Mesodermal cell (in vitro differentiated cells): ENCODE data around the gene SLC7A9.

Source experiments
- H3K27ac ChIP-seq: 2 replicates; pipeline ENCODE4 v1.7.0; 2013; ENCODE audit warnings: mild to moderate bottlenecking, low read depth, low read length, moderate library complexity; ENCODE audit not compliant: severe bottlenecking
- H3K36me3 ChIP-seq: 2 replicates; pipeline ENCODE4 v1.7.1; 2013; ENCODE audit warnings: mild to moderate bottlenecking, low read length, moderate library complexity; ENCODE audit not compliant: control insufficient read depth, insufficient read depth
- H3K4me1 ChIP-seq: one replicate; pipeline ENCODE4 v1.7.1; 2013; ENCODE audit warnings: mild to moderate bottlenecking, low read length; ENCODE audit not compliant: insufficient read depth, control insufficient read depth, poor library complexity, severe bottlenecking
- H3K4me3 ChIP-seq: 2 replicates; pipeline ENCODE4 v1.7.0; 2013; ENCODE audit warnings: low read length, control low read depth, mild to moderate bottlenecking; ENCODE audit not compliant: insufficient read depth, poor library complexity, severe bottlenecking; ENCODE audit errors: extremely low read depth
- H3K9me3 ChIP-seq: 2 replicates; pipeline ENCODE4 v1.7.1; 2013; ENCODE audit warnings: mild to moderate bottlenecking, low read length, moderate library complexity; ENCODE audit not compliant: control insufficient read depth
- WGBS, 2 experiments: methylation state at CpG; one replicate each; pipeline ENCODE4 v1.1.5; 2013; ENCODE audit warnings: missing lambda C conversion rate in 2 of 2; ENCODE audit not compliant: insufficient coverage in 2 of 2; 5-methylcytosine and 5-hydroxymethylcytosine counted together

The SLC7A9 gene

DNA sequence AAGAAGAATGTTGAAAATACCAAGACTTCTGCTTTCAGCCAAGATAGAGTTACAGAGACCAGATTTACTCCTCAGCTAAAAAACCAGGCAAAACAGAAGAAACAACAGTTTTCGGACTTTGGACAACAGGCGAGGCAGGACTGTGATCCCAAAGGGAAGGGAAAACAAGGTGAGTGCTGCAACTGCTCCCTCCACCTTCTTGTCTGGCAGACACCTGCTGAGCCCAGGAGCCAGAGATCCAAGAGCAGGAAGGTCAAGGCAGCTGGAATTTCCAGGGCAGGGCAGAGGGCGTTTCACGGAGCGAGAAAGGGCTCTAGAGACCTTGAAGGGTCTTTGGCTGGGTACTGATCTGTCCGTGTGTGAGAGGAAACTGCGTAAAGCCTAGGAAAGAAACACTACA lies 32.9 kb upstream of the SLC7A9 start:
- Histone ChIP-seq H3K4me3 (no peak overlapping the region), H3K9me3 (no peaks in the 10 kb centered on the region)
- WGBS, 2 experiments: 71% methylated on average over 5 to 6 of the region's 7 CpGs

DNA sequence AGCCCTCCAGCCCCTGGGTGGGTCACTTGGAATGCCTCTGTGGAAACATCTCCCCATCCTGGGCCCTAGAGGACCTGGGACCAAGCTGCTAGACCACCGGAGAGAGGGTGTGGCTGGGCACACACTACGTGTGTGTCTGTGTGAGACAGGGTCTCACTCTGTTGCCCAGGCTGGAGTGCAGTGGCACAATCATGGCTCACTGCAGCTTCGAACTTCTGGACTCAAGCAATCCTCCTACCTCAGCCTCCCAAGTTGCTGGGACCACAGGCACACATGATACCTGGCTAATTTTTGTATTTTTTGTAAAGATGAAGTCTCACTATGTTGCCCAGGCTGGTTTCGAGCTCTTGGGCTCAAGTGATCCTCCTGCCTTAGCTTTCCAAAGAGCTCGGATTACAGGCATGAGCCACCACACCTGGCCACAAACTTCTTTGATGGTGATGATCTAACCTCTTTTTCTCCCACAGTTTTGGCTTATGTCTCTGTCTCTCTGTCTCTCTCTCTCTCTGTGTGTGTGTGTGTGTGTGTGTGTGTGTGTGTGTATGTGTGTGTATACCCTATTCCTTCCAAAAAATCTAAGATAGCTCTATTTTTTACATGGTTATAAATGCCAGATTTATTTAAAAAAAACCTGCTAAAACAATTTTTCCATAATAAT lies 32.1 kb upstream of the SLC7A9 start:
- WGBS, 2 experiments: 70 to 75% methylated on average over 4 of the region's 5 CpGs
- peaks cover 45% of the 10 kb centered on the region for H3K36me3 ChIP-seq
- no peaks in the 10 kb centered on the region for H3K9me3 ChIP-seq
- H3K4me1 ChIP-seq: no peaks in the 10 kb centered on the region
- H3K27ac ChIP-seq: no peak overlapping the region
- H3K4me3 ChIP-seq: no peak overlapping the region

More for the DNA sequence above, 32.9 kb upstream of the SLC7A9 start:
- peaks cover 50% of the 10 kb centered on the region for H3K36me3 ChIP-seq
- no peaks in the 10 kb centered on the region for H3K4me1 ChIP-seq
- no peak overlapping the region for H3K27ac ChIP-seq

DNA sequence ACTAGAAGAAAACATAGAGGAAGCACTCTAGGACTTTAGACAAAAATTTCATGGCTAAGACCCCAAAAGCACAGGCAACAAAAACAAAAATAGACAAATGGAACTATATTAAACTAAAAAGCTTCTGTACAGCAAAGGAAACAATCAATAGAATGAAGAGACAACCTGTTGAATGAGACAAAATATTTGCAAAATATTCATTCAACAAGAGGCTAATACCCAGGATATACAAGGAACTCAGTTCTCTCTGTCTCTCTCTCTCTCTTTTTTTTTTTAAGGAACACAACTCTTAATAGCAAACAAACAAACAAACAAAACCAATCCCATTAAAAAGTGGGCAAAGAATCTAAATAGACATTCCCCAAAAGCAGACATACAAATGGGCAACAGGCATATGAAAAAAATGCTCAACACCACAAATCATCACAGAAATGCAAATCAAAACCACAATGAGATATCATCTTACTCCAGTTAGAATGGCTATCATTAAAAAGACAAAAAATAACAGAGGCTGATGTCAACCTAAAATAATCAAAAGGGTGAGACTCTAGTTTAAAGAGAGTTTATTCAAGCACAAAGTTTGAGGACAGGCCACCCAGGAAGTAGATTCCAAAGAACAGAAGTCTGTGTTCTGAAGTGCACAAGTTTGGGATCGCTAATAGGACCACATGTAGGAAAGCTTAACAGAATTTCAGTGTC lies 27.1 kb upstream of the SLC7A9 start:
- Histone ChIP-seq H3K4me1 (no peaks in the 10 kb centered on the region), H3K4me3 (no peak overlapping the region), H3K9me3 (peaks cover 12% of the 10 kb centered on the region), H3K27ac (no peak overlapping the region), H3K36me3 (peaks cover 59% of the 10 kb centered on the region)
- WGBS, 2 experiments: 100% methylated on average over 1 of the region's 1 CpG; no CpG with 5 or more reads in 1 of the 2 experiments

DNA sequence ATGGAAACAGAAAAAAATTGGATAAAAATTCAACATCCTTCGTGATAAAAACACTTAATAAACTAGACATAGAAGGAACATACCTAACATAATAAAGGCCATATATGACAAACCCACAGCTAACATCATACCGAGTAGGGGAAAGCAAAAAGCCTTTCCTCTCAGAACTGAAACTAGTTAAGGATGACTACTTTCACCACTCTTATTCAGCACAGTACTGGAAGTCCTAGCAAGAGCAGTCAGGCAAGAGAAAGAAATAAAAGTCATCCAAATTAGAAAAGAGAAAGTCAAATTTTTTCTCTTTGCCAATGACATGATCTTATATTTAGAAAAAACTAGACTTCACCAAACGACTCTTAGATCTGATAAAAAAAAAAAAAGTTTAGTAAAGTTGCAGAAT lies 25.8 kb upstream of the SLC7A9 start:
- H3K27ac ChIP-seq: no peak overlapping the region
- no peak overlapping the region for H3K4me3 ChIP-seq
- WGBS, 2 experiments: 50 to 86% methylated on average over 1 of the region's 3 CpGs
- no peaks in the 10 kb centered on the region for H3K4me1 ChIP-seq
- H3K9me3 ChIP-seq: peaks cover 12% of the 10 kb centered on the region
- peaks cover 56% of the 10 kb centered on the region for H3K36me3 ChIP-seq

DNA sequence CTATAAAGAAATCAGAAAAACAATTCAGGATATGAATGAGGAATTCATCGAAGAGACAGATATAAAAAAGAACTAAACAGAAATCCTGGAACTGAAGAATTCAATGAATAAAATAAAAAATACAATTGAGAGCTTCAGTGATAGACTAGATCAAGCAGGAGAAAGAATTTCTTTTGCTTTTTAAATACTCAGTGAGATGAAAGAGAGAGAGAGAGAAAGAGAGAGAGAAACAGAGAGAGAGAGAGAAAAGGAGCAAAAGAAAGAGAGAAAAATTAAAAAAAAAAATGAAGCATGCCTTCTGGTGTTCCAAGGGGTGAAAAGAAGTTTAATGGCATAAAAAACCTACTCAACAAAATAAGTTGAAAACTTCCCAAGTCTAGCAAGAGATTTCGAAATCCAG lies 22.0 kb upstream of the SLC7A9 start:
- Histone ChIP-seq H3K4me1 (no peaks in the 10 kb centered on the region), H3K27ac (no peak overlapping the region), H3K4me3 (no peak overlapping the region), H3K36me3 (peaks cover 35% of the 10 kb centered on the region), H3K9me3 (peaks cover 12% of the 10 kb centered on the region)
- no CpG with 5 or more reads among the region's 2 CpGs for WGBS, 2 experiments

DNA sequence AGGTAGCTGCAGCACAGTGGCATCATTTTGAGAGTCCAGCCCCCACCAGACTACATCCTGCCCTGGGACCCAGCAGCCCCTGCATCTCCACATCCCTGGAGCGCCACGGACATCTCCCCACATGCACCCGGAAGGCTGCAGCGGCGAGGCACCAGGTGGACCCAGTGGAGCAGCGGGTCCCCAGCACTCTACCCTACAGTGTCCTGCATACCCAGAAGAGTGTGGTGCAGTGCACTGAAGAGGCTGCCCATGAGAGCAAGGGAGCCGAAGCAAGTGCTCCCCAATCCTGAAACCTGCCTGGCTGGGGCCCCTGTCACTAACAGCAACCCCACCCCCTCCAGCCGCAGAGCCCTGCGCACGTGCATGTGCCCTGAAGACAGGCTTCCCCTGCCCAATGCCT lies 21.3 kb upstream of the SLC7A9 start:
- H3K36me3 ChIP-seq: peaks cover 35% of the 10 kb centered on the region
- WGBS, 2 experiments: 96 to 100% methylated on average over 5 to 8 of the region's 10 CpGs
- H3K9me3 ChIP-seq: peaks cover 12% of the 10 kb centered on the region
- H3K4me1 ChIP-seq: no peaks in the 10 kb centered on the region
- H3K4me3 ChIP-seq: no peak overlapping the region
- H3K27ac ChIP-seq: no peak overlapping the region

DNA sequence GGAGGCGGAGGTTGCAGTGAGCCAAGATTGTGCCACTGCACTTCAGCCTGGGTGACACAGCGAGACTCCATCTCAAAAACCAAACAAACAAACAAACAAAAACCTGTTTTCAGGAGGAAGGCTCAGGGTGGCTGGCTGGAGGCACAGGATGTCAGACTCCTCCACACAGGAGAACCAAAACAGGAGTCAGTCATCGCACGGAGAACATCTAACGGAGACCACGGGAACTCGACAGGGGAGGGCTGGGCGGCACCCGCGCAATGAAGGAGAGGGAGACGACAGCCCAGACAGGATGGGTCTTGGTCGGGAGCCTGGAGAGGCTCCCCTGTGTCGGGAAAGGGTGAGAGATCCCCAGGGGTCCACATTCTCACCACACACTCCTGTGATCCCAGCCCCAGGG lies 20.8 kb upstream of the SLC7A9 start:
- H3K9me3 ChIP-seq: peaks cover 12% of the 10 kb centered on the region
- no peak overlapping the region for H3K27ac ChIP-seq
- H3K4me3 ChIP-seq: no peak overlapping the region
- no peaks in the 10 kb centered on the region for H3K4me1 ChIP-seq
- peaks cover 35% of the 10 kb centered on the region for H3K36me3 ChIP-seq
- WGBS, 2 experiments: 92 to 93% methylated on average over 10 of the region's 13 CpGs

DNA sequence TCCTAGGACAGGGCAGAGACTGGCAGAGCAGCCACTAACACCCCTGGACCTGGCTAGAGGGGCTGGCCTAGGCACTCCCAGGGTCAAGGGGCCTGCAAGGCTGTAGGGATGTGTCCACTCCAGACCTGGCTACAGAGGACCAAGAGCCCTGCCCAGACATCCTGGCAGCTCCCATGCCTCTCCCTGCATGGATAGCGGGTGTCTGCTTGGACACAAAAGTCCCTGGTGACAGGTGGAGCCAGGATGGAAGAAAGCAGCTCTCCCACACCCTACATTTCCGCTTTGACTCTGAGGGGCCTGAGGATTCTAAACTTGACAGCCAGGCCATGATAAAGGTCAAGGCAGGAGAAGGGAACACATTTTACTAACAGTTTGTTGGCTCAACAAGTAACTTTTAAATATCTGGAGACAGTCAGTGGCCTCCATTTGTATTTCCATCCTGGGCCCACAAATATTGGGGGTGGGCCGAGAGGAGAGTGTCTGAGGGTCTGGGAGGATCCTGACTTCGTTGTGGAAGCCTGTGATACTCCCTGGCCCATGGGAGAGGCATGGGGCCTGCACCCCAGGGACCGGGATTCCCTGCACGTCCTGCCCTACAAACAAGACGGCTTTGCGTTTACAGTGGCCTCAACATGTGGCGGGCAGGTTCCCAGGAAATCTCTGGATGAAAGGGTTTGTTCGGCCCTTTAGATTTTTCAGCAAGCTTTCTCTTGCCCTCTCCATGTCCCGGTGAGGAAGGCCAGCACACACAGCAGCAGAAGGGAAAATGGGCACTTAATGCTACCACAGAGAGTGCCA lies 19.8 kb upstream of the SLC7A9 start:
- H3K4me3 ChIP-seq: no peak overlapping the region
- peaks cover 32% of the 10 kb centered on the region for H3K36me3 ChIP-seq
- WGBS, 2 experiments: 92 to 97% methylated on average over 8 to 10 of the region's 11 CpGs
- H3K4me1 ChIP-seq: no peaks in the 10 kb centered on the region
- peaks cover 12% of the 10 kb centered on the region for H3K9me3 ChIP-seq
- no peak overlapping the region for H3K27ac ChIP-seq

DNA sequence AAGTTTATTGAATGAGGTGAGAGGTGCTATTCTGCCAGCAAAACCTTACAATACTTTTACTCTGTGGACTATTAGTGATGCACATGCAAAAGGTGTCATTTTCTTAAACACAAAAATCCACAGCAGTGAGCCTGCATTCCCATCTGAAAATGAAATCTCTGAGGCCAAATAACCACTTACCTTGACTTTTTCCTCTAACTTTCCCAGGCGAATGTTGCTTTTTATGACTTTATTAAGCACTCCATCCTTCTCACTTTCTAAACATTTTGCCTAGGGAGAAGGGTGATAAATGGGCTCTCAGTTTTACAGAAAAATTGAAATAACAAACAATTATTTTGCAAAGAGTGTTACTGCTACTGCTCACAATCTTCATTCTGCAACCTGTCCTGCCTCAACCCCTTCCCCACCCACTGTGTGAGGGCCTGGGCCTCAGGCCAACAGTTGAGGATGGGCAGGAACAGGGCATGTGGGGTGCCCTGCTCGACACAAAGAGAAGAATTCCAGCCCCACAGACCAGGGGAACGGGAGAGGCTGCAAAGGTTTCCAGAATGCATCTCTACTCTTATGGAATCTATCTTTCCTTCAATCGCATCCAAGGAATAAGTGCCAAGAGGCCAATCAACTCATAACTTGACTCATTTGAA lies 18.1 kb upstream of the SLC7A9 start:
- WGBS, 2 experiments: 67 to 100% methylated on average over 1 to 3 of the region's 4 CpGs
- H3K36me3 ChIP-seq: peaks cover 22% of the 10 kb centered on the region
- H3K4me1 ChIP-seq: no peaks in the 10 kb centered on the region
- no peak overlapping the region for H3K27ac ChIP-seq
- H3K4me3 ChIP-seq: no peak overlapping the region
- peaks cover 5% of the 10 kb centered on the region for H3K9me3 ChIP-seq

DNA sequence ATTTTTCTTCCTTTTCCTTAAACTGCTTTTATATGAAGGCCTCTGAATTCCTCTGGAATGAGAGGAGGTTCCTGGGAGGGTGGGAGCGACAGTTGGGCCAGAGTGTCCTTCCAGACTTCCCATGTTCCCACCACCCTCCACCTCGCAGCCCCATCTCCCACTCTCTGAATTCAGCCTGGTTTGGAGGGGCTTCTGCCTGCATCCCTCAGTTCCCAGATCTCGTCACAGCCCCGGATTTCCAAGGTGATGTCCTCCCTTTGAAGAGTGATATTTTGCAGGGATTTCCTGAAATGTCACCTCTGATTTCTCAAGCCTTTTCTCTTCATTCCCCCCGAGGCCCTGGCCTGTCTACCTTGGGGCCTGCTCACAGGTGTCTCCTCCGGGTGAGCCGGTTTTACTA lies 16.7 kb upstream of the SLC7A9 start:
- no peaks in the 10 kb centered on the region for H3K9me3 ChIP-seq
- 79 to 87% methylated on average over 3 to 6 of the region's 7 CpGs for WGBS, 2 experiments
- peaks cover 15% of the 10 kb centered on the region for H3K36me3 ChIP-seq
- H3K4me1 ChIP-seq: no peaks in the 10 kb centered on the region
- no peak overlapping the region for H3K27ac ChIP-seq
- H3K4me3 ChIP-seq: no peak overlapping the region
